Epithelial cell of alveolus of lung (primary cell): ENCODE results near the gene NMNAT3. TPM values are rescaled to one million over a fixed set of nuclear protein-coding genes. Genes with fewer than 3 reads are reported as not detected.

ENCODE experiments used
- total RNA-seq: library from RNA; depleted of rRNA; stranded (reverse); fragments of >200 nt; gene quantifications from 2 replicates; pipeline ENCODE4 v1.2.1, GENCODE V29; 2015

NMNAT3 gene
- 0.32 and 0.39 TPM in 2 replicates for total RNA-seq

GRCh38 chr3:139677388-139678155 lies at the start of gene NMNAT3:
Gene NMNAT3 (minus strand): TSS chr3:139677972. CDS start chr3:139627724, 50,248 bp downstream.

Other genes starting within 250 kb of the NMNAT3 start
- gene RBP2, start 201.5 kb downstream of the NMNAT3 start, total RNA-seq: not detected in 2 replicates
- gene RBP1, start 138.2 kb downstream of the NMNAT3 start, total RNA-seq: 93.3 and 225 TPM in 2 replicates